ENCODE data around the gene BLTP3B.
A peak's percentile ranks its signal among the peaks of the same experiment; 100 is the strongest.
"Not testable (repeated sequence)": the region's sequence is repeated elsewhere in the genome, so short reads cannot be mapped to it uniquely, and the experiment has no call there.

BLTP3B gene, protein sequence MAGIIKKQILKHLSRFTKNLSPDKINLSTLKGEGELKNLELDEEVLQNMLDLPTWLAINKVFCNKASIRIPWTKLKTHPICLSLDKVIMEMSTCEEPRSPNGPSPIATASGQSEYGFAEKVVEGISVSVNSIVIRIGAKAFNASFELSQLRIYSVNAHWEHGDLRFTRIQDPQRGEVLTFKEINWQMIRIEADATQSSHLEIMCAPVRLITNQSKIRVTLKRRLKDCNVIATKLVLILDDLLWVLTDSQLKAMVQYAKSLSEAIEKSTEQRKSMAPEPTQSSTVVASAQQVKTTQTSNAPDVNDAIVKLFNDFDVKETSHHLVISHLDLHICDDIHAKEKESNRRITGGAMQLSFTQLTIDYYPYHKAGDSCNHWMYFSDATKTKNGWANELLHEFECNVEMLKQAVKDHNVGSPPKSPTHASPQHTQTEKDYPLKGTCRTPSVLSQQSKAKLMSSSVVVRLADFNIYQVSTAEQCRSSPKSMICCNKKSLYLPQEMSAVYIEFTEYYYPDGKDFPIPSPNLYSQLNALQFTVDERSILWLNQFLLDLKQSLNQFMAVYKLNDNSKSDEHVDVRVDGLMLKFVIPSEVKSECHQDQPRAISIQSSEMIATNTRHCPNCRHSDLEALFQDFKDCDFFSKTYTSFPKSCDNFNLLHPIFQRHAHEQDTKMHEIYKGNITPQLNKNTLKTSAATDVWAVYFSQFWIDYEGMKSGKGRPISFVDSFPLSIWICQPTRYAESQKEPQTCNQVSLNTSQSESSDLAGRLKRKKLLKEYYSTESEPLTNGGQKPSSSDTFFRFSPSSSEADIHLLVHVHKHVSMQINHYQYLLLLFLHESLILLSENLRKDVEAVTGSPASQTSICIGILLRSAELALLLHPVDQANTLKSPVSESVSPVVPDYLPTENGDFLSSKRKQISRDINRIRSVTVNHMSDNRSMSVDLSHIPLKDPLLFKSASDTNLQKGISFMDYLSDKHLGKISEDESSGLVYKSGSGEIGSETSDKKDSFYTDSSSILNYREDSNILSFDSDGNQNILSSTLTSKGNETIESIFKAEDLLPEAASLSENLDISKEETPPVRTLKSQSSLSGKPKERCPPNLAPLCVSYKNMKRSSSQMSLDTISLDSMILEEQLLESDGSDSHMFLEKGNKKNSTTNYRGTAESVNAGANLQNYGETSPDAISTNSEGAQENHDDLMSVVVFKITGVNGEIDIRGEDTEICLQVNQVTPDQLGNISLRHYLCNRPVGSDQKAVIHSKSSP (N-terminal part only)

DNA sequence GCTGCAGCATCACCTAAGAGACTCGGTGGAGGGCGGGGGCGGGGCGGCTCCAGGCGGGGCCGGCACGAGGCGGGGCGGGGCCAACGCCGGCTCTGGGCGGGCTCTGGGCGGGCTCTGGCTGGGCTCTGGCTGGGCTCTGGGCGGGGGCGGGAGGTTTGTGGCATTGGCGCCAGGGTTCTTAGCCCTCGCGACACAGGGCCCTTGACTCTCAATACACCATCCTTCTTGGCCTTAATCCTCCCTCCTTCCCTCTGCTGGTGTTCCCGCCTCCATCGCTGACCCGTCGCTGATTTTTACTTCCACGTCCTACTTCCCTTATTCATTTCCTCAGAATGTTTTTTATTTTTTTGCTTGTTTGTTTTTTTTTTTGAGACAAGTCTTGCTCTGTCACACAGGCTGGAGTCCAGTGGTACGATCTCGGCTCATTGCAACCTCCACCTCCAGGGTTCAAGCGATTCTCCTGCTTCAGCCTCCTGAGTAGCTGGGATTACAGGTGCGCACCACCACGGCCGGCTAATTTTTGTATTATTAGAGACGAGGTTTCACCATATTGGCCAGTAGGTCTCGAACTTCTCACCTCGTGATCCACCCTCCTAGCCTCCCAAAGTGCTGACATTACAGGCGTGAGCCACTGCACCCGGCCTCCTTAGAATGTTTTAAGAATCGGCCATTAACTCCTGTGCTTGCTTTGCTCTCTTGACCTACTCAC is at the start of gene BLTP3B:
BLTP3B (minus strand) TSS at position 24 of the 709 bp plus-strand sequence. CDS start 239 bp downstream, outside the sequence.
- peak; percentile 99 for DNase-seq (ENCODE audit: low spot score)

DNA sequence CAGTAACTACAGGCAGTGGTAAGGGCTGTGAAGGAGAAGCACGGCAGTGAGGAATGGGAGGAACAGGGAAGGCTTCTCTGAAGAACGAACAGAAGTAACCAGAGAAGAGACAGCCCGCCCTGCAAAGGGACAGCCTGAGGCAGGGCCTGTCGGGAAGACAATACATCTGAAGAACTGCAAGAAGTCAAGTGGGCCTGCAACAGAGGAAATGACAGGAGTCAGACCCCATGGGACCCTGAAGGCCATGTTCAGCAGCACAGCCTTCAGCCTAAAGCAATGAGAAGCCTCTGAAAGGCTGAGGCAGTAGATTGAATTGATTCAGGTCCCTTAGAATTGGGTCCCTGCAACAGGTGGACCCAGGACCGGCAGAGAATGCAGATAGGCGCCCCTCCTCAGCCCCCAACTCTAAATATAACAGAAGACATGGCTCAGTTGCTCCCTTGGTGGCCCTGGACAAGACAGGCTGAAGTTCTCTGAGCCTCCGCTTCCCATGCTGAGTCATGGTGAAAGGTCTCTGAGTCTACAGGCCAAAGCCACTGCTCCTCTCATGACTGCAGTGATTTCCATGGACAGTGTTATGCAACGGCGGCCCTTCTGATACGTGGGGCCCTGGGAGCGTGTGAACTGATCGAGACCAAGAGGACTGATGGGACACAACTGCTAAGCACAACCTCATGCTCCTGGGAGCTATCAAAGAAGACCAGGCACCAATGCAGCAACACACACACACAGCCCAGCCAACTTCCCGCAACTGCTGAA is 47.1 kb upstream of the BLTP3B start:
- DNase-seq (ENCODE audit: low spot score): no peak

DNA sequence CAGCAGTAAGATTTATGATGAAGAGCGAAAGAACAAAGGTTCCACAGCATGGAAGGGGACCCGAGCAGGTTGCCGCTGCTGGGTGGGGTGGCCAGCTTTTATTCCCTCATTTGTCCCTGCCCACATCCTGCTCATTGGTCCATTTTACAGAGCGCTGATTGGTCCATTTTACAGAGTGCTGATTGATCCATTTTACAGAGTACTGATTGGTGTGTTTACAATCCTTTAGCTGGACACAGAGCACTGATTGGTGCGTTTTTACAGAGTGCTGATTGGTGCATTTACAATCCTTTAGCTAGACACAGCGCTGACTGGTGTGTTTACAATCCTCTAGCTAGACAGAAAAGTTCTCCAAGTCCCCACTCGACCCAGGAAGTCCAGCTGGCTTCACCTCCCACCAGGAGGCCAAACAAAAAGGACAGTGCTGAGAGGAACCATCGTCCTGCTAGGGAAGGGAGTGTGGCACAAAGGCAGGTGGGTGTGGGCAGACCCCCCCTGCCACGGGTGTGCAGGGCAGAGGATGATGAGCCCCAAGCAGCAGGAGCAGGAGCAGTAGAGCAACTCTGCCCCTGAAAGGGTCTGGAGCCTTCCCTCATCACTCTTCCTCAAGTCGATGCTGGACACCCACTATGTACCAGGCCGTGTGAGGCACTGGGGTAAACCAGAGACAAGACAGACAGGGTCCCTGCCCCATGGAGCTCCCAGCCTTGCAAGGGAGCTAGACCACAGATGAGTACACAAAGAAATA is 46.4 kb upstream of the BLTP3B start:
- not testable (repeated sequence) for DNase-seq (ENCODE audit: low spot score)

DNA sequence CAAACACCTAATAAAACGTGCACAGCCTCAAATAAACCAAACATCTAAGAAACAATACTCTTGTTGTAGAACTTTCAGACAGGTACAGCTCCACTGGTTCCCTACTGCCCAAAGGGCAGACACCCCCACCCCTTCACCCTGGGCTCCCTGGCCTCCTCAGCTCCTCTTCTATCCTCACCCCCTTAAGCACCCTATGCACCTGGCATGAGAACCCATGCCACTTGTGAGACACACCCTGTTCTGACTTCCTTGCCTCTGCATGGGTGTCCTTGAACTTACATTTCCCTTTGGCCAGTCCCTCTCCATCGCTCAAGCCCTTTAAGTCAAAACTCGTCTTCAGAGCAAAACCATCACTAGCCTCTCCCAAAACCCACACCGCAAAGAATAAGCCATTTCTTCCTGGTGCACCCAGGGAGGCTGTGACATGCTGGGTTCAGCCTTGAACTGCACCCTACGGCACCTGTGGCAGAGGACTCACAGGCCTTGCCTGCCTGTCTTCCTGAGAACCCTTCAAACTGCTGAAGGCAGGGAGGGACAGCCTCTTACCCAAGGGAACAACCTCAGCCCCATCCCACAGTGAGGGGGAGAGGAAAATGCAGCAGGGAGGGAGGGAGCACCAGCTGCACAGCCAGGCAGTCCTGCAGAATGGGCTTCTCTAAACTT is 45.3 kb upstream of the BLTP3B start:
- no peak for DNase-seq (ENCODE audit: low spot score)

DNA sequence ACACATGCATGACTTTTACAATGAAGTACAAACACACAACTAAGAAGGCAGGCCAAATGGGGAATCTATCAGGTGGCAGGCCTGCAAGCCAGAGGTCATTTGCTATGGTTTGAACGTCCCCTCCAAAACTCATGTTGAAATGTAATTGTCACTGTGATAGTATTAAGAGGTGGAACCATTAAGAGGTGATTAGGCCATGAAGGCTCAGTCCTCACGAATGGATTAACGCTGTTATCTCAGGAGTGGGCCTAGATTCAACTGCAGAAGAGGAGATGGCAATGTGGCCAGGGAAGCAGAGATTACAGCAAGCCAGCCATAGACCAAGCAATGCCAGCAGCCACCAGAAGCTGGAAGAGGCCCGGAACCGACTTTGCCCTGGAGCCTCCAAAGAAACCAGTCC is 44.4 kb upstream of the BLTP3B start:
- DNase-seq (ENCODE audit: low spot score): no peak

DNA sequence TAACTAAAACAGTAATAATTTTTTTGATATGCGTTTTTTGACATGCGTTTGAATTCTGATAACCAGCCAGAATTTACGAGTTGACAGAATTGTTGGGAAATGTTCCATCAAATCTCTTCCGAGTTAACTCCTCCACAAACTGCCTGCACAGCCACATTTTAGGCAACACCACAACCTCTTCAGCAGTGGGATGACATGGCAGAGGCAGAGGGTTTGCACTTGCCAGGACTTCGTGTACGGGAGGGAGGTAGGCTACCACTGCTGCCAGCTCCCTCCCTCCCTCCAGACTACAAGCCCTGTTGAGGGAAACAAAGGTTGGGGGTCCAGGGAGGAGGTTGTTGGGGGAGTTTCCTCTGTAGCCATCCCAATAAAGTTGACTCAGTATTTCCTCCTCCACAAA is 43.4 kb upstream of the BLTP3B start:
- DNase-seq (ENCODE audit: low spot score): no peak

DNA sequence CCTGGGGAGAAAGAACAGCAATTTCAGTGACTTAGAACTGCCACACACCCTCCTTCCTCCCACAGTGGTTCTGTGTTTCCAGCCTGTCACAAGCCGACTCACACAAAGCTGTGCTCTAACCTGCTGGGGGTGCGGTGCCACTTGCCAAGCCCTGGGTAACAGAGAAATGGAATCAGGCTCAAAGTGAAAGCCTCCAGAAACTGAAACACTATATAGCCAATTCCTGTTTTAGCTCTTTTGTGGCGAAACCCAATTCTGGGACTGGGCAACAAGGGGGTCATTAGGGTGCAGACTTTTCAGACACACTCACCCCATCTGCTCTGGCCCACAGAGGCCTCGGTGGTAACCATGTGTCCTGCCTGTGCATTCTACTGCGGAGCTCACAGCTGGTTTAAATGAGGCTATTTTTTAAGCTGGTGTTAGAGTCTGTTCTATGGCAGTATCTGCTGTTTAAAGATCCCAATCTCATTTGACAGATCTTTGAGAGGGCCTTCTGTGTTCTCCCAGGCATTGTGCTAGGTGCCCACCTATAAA is 42.8 kb upstream of the BLTP3B start:
- no peak for DNase-seq (ENCODE audit: low spot score)

DNA sequence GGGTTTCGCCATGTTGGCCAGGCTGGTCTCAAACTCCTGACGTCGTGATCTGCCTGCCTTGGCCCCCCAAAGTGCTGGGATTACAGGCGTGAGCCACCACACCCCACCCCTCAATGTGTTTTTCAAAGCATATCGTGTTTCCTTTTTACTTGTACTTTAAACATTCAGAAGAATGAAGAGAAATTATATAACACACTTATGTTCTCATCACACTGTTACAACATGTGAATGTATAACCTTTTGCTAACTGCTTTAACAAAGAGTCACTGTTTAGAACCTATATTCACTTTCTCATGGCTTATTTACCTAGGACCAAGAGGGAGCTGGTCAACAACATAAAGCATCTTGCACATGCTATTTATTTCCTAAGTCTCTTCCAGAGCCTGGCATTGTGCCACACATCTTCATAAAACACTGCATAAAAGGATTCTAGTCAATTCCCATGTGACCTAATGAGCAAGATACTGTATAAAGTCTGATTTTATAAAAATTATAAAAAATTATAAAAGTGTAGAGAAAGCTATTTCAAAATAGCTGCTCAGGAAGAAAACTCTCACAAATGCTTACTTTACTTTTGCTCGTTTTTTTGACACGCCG is 42.0 kb upstream of the BLTP3B start:
- DNase-seq (ENCODE audit: low spot score): no peak

DNA sequence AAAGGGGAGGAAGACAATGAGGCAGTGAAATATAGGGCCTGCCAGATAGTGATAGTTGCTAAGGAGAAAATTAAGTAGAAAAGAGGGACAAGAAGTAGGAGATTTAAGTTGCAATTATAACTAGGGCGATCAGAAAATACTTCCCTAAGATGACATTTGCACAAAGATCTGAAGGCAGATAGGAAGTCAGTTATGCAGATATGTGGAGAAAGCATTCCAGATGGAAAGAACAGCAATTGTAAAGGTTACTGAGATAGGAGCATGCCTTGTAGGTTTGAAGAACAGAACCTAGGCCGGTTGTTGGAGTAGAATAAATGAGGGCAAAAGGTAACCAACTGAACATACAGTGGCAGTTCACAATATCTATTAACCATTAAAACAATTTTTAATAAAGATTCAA is 36.6 kb upstream of the BLTP3B start:
- no peak for DNase-seq (ENCODE audit: low spot score)

DNA sequence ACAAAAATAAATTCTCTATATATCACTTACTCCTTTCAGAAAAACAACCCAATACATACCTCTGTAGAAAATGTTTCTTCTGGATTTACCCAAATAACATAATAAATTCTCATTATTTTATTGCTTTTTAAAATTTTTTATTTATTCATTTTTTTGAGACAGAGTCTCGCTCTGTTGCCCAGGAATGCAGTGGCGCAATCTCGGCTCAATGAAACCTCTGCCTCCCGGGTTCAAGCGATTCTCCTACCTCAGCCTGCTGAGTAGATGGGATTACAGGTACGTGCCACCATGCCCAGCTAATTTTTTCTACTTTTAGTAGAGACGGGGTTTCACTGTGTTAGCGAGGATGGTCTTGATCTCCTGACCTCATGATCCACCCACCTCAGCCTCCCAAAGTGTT is 33.8 kb upstream of the BLTP3B start:
- not testable (repeated sequence) for DNase-seq (ENCODE audit: low spot score)

DNA sequence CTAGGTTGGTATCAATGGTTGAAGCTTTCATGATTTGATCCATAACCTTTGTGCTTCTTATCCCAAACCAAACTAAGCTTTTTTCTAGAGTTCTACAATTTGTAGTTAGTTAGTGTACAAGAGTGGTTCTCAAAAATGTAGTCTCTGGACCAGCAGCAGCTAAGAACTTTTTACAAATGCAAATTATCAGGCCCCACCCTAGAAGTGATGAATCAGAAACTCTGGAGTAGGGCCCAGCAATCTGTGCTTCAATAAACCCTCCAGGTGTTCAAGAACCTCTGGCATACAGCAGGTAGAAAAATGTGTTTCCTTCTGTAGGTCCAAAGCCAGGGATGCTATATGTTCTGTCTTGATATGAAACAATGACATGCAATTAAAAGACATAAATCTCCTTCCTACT is 31.8 kb upstream of the BLTP3B start:
- DNase-seq (ENCODE audit: low spot score): no peak

DNA sequence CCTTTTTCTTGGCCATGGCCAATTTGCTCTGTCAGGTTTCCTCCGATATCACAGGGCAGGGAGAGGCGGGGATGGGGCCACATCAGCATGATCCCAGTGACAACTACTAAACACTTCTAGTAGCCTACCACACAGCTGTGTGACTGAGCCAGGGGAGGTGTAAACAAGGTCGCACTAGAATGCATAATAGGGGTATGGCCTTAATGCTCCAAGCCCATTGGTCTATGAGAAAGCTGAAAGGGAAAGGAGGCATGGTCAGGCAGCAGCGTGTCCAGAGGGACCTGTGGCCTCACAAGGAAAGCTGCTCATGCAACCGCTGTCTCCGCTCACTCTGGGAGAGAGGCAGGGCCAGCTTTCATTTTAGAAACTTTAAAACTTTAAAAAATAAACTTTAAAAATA is 30.4 kb upstream of the BLTP3B start:
- no peak for DNase-seq (ENCODE audit: low spot score)

DNA sequence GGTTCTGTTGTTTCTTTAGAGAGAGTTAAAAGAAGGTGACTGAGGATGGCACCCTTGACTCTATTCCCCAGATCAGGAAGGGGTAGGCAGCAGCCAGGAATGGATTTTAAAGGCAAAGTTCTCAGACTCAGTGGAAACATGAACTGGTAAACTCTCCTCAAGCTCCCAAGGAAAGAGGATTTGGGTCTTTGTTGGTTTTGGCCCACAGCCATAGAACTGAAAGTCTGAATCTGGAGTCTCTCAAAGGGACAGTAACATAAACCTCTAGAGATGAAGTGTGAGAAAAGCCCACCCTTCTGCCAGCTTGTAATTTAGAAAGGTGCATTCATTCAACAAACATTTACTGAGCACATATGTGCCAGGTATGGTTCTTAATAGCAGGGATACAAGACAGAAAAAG is 28.6 kb upstream of the BLTP3B start:
- DNase-seq (ENCODE audit: low spot score): no peak

DNA sequence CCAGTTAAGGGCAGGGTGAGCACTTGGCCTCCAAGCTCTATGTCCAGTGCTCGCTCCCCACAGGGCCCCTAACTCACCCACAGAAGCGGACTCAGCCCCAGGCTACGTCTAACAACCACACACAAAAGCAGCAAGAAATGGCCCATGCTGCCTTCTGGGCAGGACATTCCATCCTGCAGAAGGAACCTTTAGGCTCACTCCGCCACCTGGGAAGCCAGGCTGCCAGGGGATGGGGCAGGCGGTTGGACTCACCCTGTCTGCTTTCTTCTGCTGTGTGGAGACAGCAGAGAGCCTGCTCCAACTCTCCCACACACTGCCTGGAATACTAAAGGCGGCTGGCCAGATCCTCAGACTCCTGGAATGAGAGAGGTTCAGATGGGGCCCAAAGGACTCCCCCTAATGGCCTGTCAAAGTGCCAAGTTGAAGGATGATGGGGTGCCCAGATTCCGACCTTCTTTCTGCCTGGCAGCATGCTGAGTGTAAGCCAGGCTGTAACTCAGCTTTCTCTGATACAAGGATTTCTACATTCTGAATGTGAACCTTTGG is 27.7 kb upstream of the BLTP3B start:
- DNase-seq (ENCODE audit: low spot score): no peak

DNA sequence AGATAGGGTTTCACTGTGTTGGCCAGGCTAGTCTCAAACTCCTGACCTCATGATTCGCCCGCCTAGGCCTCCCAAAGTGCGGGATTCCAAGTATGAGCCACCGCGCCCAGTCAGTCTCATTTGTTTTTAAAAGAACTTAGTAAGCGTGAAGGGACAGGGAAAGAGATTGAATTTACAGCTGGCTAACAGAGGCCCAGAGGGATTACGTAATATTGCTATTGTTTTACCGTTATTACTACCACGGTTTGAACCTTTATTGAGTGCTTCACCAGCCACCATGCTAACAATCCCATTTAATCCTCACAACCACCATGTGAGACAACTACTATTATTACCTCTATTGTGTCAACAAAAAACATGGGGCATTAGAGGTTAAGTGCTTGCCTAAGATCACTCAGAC is 26.7 kb upstream of the BLTP3B start:
- DNase-seq (ENCODE audit: low spot score): no peak

DNA sequence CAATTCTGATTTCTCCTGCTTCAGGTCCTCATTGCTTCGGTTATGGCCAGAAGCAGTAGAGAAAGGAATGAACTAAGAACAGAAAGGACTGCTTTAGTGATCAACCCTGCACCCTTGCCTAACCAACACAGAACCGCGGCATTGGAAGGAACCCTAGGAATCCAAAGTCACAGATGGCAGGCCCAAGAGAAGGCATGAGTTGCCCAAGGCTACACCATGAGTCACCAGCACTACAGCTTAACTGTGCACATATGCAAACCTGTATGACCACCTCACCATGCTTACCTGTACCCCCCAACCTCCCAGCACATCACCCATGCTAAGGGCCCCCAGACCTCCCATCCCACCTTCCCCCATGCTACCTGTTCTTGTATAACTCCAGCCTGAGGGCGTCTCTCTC is 25.9 kb upstream of the BLTP3B start:
- DNase-seq (ENCODE audit: low spot score): no peak

DNA sequence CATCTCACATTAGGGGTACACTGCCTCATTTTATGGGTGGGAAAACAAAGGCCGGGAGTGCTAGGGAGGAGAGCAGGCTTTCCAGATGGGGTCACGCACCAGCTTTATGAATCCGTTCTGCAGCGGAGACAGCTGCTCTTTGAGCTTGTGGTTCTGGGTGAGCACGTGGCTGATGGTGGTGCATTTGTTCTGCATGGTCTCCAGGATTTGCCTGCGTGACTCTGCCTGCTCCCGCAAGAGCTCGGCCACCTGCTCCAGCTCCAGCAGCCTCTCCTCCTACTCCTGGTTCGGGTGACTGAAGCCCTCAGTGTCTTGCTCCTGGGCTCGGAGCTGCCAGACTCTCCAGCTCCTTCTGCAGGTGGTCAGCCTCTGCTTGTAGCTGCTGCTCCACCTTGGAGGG is 23.6 kb upstream of the BLTP3B start:
- DNase-seq (ENCODE audit: low spot score): no peak

DNA sequence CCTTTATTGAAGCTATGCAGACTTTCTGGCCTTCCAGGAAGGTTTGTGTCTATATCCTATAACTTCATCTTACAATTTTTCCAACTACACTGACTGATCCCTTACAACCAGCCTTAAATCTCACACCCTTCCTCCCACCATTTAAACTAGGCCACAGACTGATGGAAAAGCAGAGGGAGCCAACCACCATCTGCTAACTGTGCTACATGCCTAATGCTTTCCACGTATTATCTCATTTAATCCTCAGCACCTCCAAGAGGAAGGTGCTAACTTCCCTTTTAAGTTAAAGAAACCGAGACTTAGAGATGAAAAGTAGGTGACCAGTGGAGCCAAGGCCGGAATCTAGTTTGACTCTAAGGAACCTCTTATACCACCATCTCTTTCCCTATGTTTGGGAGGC is 22.7 kb upstream of the BLTP3B start:
- no peak for DNase-seq (ENCODE audit: low spot score)
